Measurements from ENCODE around the gene PRKAB2.
A peak's percentile ranks its signal among the peaks of the same experiment; 100 is the strongest.
"Not testable (repeated sequence)": the region's sequence is repeated elsewhere in the genome, so short reads cannot be mapped to it uniquely, and the experiment has no call there.

Gene PRKAB2

GRCh38 chr1:147169840-147170674 lies 2.2 kb downstream of the PRKAB2 start:
- no peak for DNase-seq
- Mint-ChIP-seq H3K4me1 (peaks cover 51% of the 10 kb centered on the region), H3K9me3 (peaks cover 11% of the 10 kb centered on the region), H3K27ac (peak overlapping the region; percentile 19), H3K4me3 (peak overlapping the region; percentile 98), H3K27me3 (ENCODE audit: low read depth, poor library complexity) (no peaks in the 10 kb centered on the region), H3K36me3 (ENCODE audit: low read depth) (peaks cover 35% of the 10 kb centered on the region)
- TF ChIP-seq, protein P1, sequence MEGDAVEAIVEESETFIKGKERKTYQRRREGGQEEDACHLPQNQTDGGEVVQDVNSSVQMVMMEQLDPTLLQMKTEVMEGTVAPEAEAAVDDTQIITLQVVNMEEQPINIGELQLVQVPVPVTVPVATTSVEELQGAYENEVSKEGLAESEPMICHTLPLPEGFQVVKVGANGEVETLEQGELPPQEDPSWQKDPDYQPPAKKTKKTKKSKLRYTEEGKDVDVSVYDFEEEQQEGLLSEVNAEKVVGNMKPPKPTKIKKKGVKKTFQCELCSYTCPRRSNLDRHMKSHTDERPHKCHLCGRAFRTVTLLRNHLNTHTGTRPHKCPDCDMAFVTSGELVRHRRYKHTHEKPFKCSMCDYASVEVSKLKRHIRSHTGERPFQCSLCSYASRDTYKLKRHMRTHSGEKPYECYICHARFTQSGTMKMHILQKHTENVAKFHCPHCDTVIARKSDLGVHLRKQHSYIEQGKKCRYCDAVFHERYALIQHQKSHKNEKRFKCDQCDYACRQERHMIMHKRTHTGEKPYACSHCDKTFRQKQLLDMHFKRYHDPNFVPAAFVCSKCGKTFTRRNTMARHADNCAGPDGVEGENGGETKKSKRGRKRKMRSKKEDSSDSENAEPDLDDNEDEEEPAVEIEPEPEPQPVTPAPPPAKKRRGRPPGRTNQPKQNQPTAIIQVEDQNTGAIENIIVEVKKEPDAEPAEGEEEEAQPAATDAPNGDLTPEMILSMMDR (IDR thresholded peaks at IDR 0.05) = no peak

- TF ChIP-seq, protein P1 (IDR thresholded peaks at IDR 0.05) = no peak
- DNase-seq = no peak
- H3K4me3 Mint-ChIP-seq = peak overlapping the region; percentile 98
- H3K27me3 Mint-ChIP-seq (ENCODE audit: low read depth, poor library complexity) = no peaks in the 10 kb centered on the region
- peaks cover 7% of the 10 kb centered on the region for H3K9me3 Mint-ChIP-seq
- H3K4me1 Mint-ChIP-seq = peaks cover 44% of the 10 kb centered on the region
- peaks cover 37% of the 10 kb centered on the region for H3K36me3 Mint-ChIP-seq (ENCODE audit: low read depth)
- H3K27ac Mint-ChIP-seq = no peak overlapping the region
These were observed 3.1 kb downstream of the PRKAB2 start for GRCh38 chr1:147169171-147169570.

DNA sequence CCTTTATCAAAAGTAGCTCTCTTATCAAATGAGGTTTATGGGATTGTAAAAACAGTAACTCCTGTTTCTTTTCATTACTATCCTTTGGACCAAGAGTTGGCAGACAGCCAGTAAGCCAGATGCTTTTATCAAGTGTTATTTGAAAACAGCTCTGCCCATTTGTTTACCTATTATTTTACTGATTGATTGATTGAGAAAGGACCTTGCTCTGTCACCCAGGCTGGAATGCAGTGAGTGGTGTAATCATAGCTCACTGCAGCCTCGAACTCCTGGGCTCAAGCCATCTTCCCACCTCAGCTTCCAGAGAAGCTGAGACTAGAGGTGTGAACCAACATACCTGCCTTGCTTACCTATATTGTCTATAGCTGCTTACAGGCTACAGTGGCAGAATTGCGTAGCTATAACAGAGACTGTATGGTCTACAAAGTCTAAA lies 3.6 kb downstream of the PRKAB2 start:
- H3K4me1 Mint-ChIP-seq = peaks cover 40% of the 10 kb centered on the region
- no peak for DNase-seq
- no peaks in the 10 kb centered on the region for H3K27me3 Mint-ChIP-seq (ENCODE audit: low read depth, poor library complexity)
- H3K4me3 Mint-ChIP-seq = no peak overlapping the region
- TF ChIP-seq, protein P1 (IDR thresholded peaks at IDR 0.05) = no peak
- H3K27ac Mint-ChIP-seq = no peak overlapping the region
- peaks cover 4% of the 10 kb centered on the region for H3K9me3 Mint-ChIP-seq
- peaks cover 40% of the 10 kb centered on the region for H3K36me3 Mint-ChIP-seq (ENCODE audit: low read depth)

DNA sequence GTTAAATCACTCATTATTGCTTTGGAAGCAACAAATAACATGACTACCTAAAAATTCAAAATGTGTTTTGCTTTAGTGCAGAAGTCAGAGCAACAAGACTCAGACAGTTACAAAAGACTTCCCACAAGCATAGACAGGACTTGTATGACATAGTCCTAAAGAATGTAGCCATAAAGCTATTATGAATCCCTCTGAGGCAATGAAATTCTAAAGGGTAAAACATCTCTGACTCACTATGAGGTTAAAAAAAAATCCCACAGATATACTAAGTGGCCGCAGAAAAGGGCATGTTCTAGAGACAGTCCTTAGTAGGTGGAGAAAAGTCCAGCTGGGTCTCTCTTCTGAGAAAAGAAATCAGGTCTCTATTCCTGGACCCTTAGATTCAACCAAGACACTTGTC lies 4.9 kb downstream of the PRKAB2 start:
- Mint-ChIP-seq H3K4me3 (no peak overlapping the region), H3K36me3 (ENCODE audit: low read depth) (peaks cover 48% of the 10 kb centered on the region), H3K27ac (no peak overlapping the region), H3K4me1 (peaks cover 30% of the 10 kb centered on the region), H3K27me3 (ENCODE audit: low read depth, poor library complexity) (no peaks in the 10 kb centered on the region), H3K9me3 (no peaks in the 10 kb centered on the region)
- DNase-seq = no peak
- TF ChIP-seq, protein P1 (IDR thresholded peaks at IDR 0.05) = no peak

- Mint-ChIP-seq H3K4me1 (no peaks in the 10 kb centered on the region), H3K9me3 (no peaks in the 10 kb centered on the region), H3K36me3 (ENCODE audit: low read depth) (peaks cover 78% of the 10 kb centered on the region), H3K4me3 (no peak overlapping the region), H3K27me3 (ENCODE audit: low read depth, poor library complexity) (no peaks in the 10 kb centered on the region), H3K27ac (no peak overlapping the region)
- DNase-seq = no peak
- TF ChIP-seq, protein P1 (IDR thresholded peaks at IDR 0.05) = no peak
These were observed 9.3 kb downstream of the PRKAB2 start for GRCh38 chr1:147163019-147163418.

DNA sequence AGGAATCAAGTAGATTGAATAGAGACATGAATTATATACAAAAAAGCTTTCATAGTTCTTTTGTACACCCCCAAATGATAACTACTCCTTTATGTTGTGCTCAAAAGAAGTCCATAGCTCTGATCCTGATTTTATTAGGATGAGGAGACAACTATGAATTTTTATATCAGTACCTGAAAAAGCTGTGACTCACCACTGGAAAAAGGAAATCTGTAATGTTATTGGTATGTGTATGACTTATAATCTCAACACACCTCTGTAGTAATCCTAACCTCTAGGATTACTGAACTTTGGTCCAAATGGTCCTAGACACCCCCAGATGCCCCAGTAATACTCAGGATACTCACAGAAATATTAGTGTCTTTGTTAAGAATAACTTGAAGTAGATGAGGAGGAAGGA lies 10.2 kb downstream of the PRKAB2 start:
- Mint-ChIP-seq H3K4me3 (no peak overlapping the region), H3K36me3 (ENCODE audit: low read depth) (peaks cover 80% of the 10 kb centered on the region)

GRCh38 chr1:147157116-147157515 lies 15.2 kb downstream of the PRKAB2 start:
- DNase-seq; H3K27ac Mint-ChIP-seq; H3K9me3 Mint-ChIP-seq; H3K4me3 Mint-ChIP-seq; H3K27me3 Mint-ChIP-seq (ENCODE audit: low read depth, poor library complexity); H3K4me1 Mint-ChIP-seq: not testable (repeated sequence)
- peaks cover 67% of the 10 kb centered on the region for H3K36me3 Mint-ChIP-seq (ENCODE audit: low read depth)

More for the DNA sequence above, 10.2 kb downstream of the PRKAB2 start:
- TF ChIP-seq, protein P1 (IDR thresholded peaks at IDR 0.05) = no peak
- Mint-ChIP-seq H3K27me3 (ENCODE audit: low read depth, poor library complexity) (no peaks in the 10 kb centered on the region), H3K4me1 (no peaks in the 10 kb centered on the region), H3K9me3 (no peaks in the 10 kb centered on the region), H3K27ac (no peak overlapping the region)
- no peak for DNase-seq

All from nephron progenitor cell (in vitro differentiated cells).